ENCODE measurements around the gene PSME1.

- TF ChIP-seq CTCF (IDR thresholded peaks at IDR 0.05) (no peak), POLR2A (IDR thresholded peaks at IDR 0.05) (no peak)
Measured at GRCh38 chr14:24160499-24160849, 24.5 kb downstream of the PSME1 start.
